Measurements from ENCODE around the gene PTPRD.

PTPRD gene

GRCh38 chr9:9041756-9042155, 1571.0 kb downstream of the PTPRD start:
- Histone ChIP-seq H3K9me2 (replicated peaks; ENCODE audit: low read depth, low read length) (no peaks in the 10 kb centered on the region), H3K9ac (ENCODE audit: low read depth, low read length, poor library complexity, severe bottlenecking) (no peak overlapping the region), H4K20me1 (ENCODE audit: insufficient read depth, low read length, poor library complexity, severe bottlenecking) (no peaks in the 10 kb centered on the region), H3K79me2 (ENCODE audit: insufficient read depth, low read length) (no peaks in the 10 kb centered on the region), H3K4me3 (ENCODE audit: low read length, poor library complexity, severe bottlenecking) (no peak overlapping the region), H3K36me3 (ENCODE audit: insufficient read depth, low read length) (no peaks in the 10 kb centered on the region), H2AFZ (ENCODE audit: low read length) (no peak overlapping the region), H3K4me2 (ENCODE audit: low read depth, low read length, poor library complexity, severe bottlenecking) (no peak overlapping the region), H3F3A (ENCODE audit: low read depth) (no peaks in the 10 kb centered on the region), H3K9me3 (ENCODE audit: insufficient read depth, low read depth, low read length) (no peaks in the 10 kb centered on the region), H3K27me3 (ENCODE audit: insufficient read depth, low read length, poor library complexity, severe bottlenecking) (no peaks in the 10 kb centered on the region), H3K4me1 (ENCODE audit: insufficient read depth, low read length, poor library complexity, severe bottlenecking) (peaks cover 9% of the 10 kb centered on the region)
- no peak for TF ChIP-seq CTCF (conservative IDR thresholded peaks at IDR 0.05; ENCODE audit: low read length)

- Histone ChIP-seq H3K36me3 (ENCODE audit: insufficient read depth, low read length) (no peaks in the 10 kb centered on the region), H3F3A (ENCODE audit: low read depth) (no peaks in the 10 kb centered on the region), H3K27me3 (ENCODE audit: insufficient read depth, low read length, poor library complexity, severe bottlenecking) (no peaks in the 10 kb centered on the region), H4K20me1 (ENCODE audit: insufficient read depth, low read length, poor library complexity, severe bottlenecking) (no peaks in the 10 kb centered on the region), H3K9ac (ENCODE audit: low read depth, low read length, poor library complexity, severe bottlenecking) (no peak overlapping the region), H3K4me3 (ENCODE audit: low read length, poor library complexity, severe bottlenecking) (no peak overlapping the region), H2AFZ (ENCODE audit: low read length) (no peak overlapping the region), H3K4me2 (ENCODE audit: low read depth, low read length, poor library complexity, severe bottlenecking) (no peak overlapping the region), H3K9me3 (ENCODE audit: insufficient read depth, low read depth, low read length) (no peaks in the 10 kb centered on the region), H3K9me2 (replicated peaks; ENCODE audit: low read depth, low read length) (no peaks in the 10 kb centered on the region; the same call in 1 of the 2 replicates), H3K79me2 (ENCODE audit: insufficient read depth, low read length) (no peaks in the 10 kb centered on the region), H3K4me1 (ENCODE audit: insufficient read depth, low read length, poor library complexity, severe bottlenecking) (no peaks in the 10 kb centered on the region)
- TF ChIP-seq CTCF (conservative IDR thresholded peaks at IDR 0.05; ENCODE audit: low read length) (no peak), EZH2phosphoT487 (IDR thresholded peaks at IDR 0.05; ENCODE audit: borderline replicate concordance) (no peak)
Measured at GRCh38 chr9:9033022-9033421, 1579.8 kb downstream of the PTPRD start.

GRCh38 chr9:9016597-9016996, 1596.2 kb downstream of the PTPRD start:
- Histone ChIP-seq H3K36me3 (ENCODE audit: insufficient read depth, low read length) (no peaks in the 10 kb centered on the region), H3K4me3 (ENCODE audit: low read length, poor library complexity, severe bottlenecking) (no peak overlapping the region), H3K79me2 (ENCODE audit: insufficient read depth, low read length) (no peaks in the 10 kb centered on the region), H3K9me2 (replicated peaks; ENCODE audit: low read depth, low read length) (no peaks in the 10 kb centered on the region), H3K27me3 (ENCODE audit: insufficient read depth, low read length, poor library complexity, severe bottlenecking) (no peaks in the 10 kb centered on the region), H3K4me1 (ENCODE audit: insufficient read depth, low read length, poor library complexity, severe bottlenecking) (no peaks in the 10 kb centered on the region), H2AFZ (ENCODE audit: low read length) (no peak overlapping the region), H4K20me1 (ENCODE audit: insufficient read depth, low read length, poor library complexity, severe bottlenecking) (no peaks in the 10 kb centered on the region), H3K9ac (ENCODE audit: low read depth, low read length, poor library complexity, severe bottlenecking) (no peak overlapping the region), H3K4me2 (ENCODE audit: low read depth, low read length, poor library complexity, severe bottlenecking) (no peak overlapping the region), H3F3A (ENCODE audit: low read depth) (no peaks in the 10 kb centered on the region), H3K9me3 (ENCODE audit: insufficient read depth, low read depth, low read length) (no peaks in the 10 kb centered on the region)
- TF ChIP-seq CTCF (conservative IDR thresholded peaks at IDR 0.05; ENCODE audit: low read length): no peak
- TF ChIP-seq EZH2phosphoT487 (IDR thresholded peaks at IDR 0.05; ENCODE audit: borderline replicate concordance): no peak

Data from Loucy (cell line).